HCT116 (cell line): ENCODE measurements around the gene S1PR1. TPM values are rescaled to one million over a fixed set of nuclear protein-coding genes. Genes with fewer than 3 reads are reported as not detected.

Source experiments
- ATAC-seq: fragments of 200-7000 bp; cut with Tn5 transposase; 2 replicates; pipeline ENCODE4 v1.9.1; 2020; ENCODE audit warnings: mild to moderate bottlenecking, moderate library complexity
- BruUV-seq: library from RNA; stranded (reverse); fragments of 400-500 nt; replicated peaks from 2 replicates; lab custom pipeline; 2021; lab: Mats Ljungman, UMichigan
- CTCF ChIA-PET: fragments of 300-600 bp; sonication (Branson Sonifier 250); formaldehyde crosslinking; loops from one replicate; lab custom pipeline; 2021; ENCODE audit warnings: antibody characterized with exemption; lab: Charles Lee
- POLR2A ChIA-PET: fragments of 300-600, 350-600 bp; sonication (Branson Sonifier 250); formaldehyde crosslinking; loops from one replicate; lab custom pipeline; 2021; ENCODE audit warnings: antibody characterized with exemption; lab: Charles Lee
- RAD21 ChIA-PET, 2 experiments: fragments of 300-600 bp; sonication (Branson Sonifier 250); formaldehyde crosslinking; loops; one replicate each; lab custom pipeline; 2023; ENCODE audit warnings: low total read pairs in 2 of 2; ENCODE audit not compliant: uncharacterized antibody in 2 of 2, unreplicated experiment in 2 of 2, low non-redundant PET in 1 of 2; lab: Charles Lee
- DNase-seq: peaks from one replicate; pipeline ENCODE4 v3.0.0-alpha.2; 2010; ENCODE audit warnings: low read depth, low spot score
- H2AFZ ChIP-seq: fragments of 200-600 bp; shearing (Covaris generic), sonication (generic); 2 replicates; pipeline ENCODE4 v1.6.1; 2017; ENCODE audit warnings: low read depth, mixed run types, mixed read lengths, antibody characterized with exemption, low read length; ENCODE audit not compliant: poor library complexity, severe bottlenecking
- H3K27ac ChIP-seq: 2 replicates; pipeline ENCODE4 v1.5.1; 2012; ENCODE audit warnings: low read depth, low read length
- H3K27me3 ChIP-seq: fragments of 200-600 bp; sonication (generic); 2 replicates; pipeline ENCODE4 v1.6.1; 2016; ENCODE audit warnings: mixed run types, low read length, mixed read lengths; ENCODE audit not compliant: insufficient read depth
- H3K36me3 ChIP-seq, 2 experiments: fragments of 200-500 bp in 1 of 2; fragments of 200-600 bp in 1 of 2; sonication (Bioruptor generic) in 1 of 2; sonication (generic) in 1 of 2; 2 replicates each; pipeline versions ENCODE4 v1.5.1 to v1.6.1; 2014 to 2016; ENCODE audit warnings: low read length in 2 of 2, inconsistent platforms in 1 of 2, mixed read lengths in 1 of 2, mixed run types in 1 of 2; ENCODE audit not compliant: insufficient read depth in 2 of 2, control insufficient read depth in 1 of 2
- H3K4me1 ChIP-seq, 2 experiments: fragments of 200-600 bp in 1 of 2; sonication (generic) in 1 of 2; 2 replicates each; pipeline versions ENCODE4 v1.5.1 to v1.6.1; 2012 to 2017; ENCODE audit warnings: low read length in 2 of 2, inconsistent platforms in 1 of 2, mild to moderate bottlenecking in 1 of 2, mixed read lengths in 1 of 2, mixed run types in 1 of 2, moderate library complexity in 1 of 2; ENCODE audit not compliant: insufficient read depth in 2 of 2, control insufficient read depth in 1 of 2
- H3K4me2 ChIP-seq: fragments of 200-600 bp; sonication (generic); 2 replicates; pipeline ENCODE4 v1.6.1; 2017; ENCODE audit warnings: mixed run types, low read length, mixed read lengths
- H3K4me3 ChIP-seq, 2 experiments: fragments of 200-600 bp in 1 of 2; sonication (generic) in 1 of 2; replicated peaks in 1 of 2; 2 replicates each; pipeline ENCODE4 v1.5.1; 2011 to 2016; ENCODE audit warnings: low read length in 2 of 2, control low read depth in 1 of 2, low read depth in 1 of 2, mild to moderate bottlenecking in 1 of 2, mixed read lengths in 1 of 2, mixed run types in 1 of 2
- H3K79me2 ChIP-seq: fragments of 200-600 bp; sonication (generic); 2 replicates; pipeline ENCODE4 v1.6.1; 2017; ENCODE audit warnings: mild to moderate bottlenecking, mixed run types, low read length, moderate library complexity, mixed read lengths; ENCODE audit not compliant: insufficient read depth
- H3K9ac ChIP-seq: fragments of 200-600 bp; sonication (generic); 2 replicates; pipeline ENCODE4 v1.6.1; 2016; ENCODE audit warnings: low read length, mixed read lengths
- H3K9me2 ChIP-seq: fragments of 200-600 bp; sonication (generic), shearing (Covaris generic); 2 replicates; pipeline ENCODE4 v1.6.1; 2017; ENCODE audit warnings: mixed run types, mild to moderate bottlenecking, moderate library complexity; ENCODE audit not compliant: insufficient read depth
- H3K9me3 ChIP-seq, 2 experiments: fragments of 200-500 bp in 1 of 2; fragments of 200-600 bp in 1 of 2; sonication (Bioruptor generic) in 1 of 2; sonication (generic) in 1 of 2; 2 replicates each; pipeline ENCODE4 v1.6.1; 2014 to 2017; ENCODE audit warnings: low read length in 2 of 2, mixed read lengths in 2 of 2, inconsistent platforms in 1 of 2, low read depth in 1 of 2, mild to moderate bottlenecking in 1 of 2, mixed run types in 1 of 2, moderate library complexity in 1 of 2; ENCODE audit not compliant: control insufficient read depth in 1 of 2, insufficient read depth in 1 of 2
- H4K20me1 ChIP-seq: fragments of 200-600 bp; sonication (generic), shearing (Covaris generic); 2 replicates; pipeline ENCODE4 v1.6.1; 2017; ENCODE audit warnings: mixed run types, mild to moderate bottlenecking, moderate library complexity; ENCODE audit not compliant: insufficient read depth
- ATF3 ChIP-seq: IDR thresholded peaks from 2 replicates; pipeline ENCODE4 v1.6.1; 2012
- CBX3 ChIP-seq: IDR thresholded peaks from 2 replicates; pipeline ENCODE4 v1.6.1; 2012; ENCODE audit warnings: low read depth
- CEBPB ChIP-seq: IDR thresholded peaks from 2 replicates; pipeline ENCODE4 v1.6.1; 2012; ENCODE audit warnings: low read depth
- CTCF ChIP-seq, 3 experiments: fragments of 200-600 bp in 1 of 3; sonication (generic) in 1 of 3; IDR thresholded peaks in 2 of 3; conservative IDR thresholded peaks in 1 of 3; 2 replicates each; pipeline ENCODE4 v1.5.1; 2012 to 2017; ENCODE audit warnings: low read depth in 2 of 3, low read length in 2 of 3, antibody characterized with exemption in 1 of 3, borderline replicate concordance in 1 of 3, control low read depth in 1 of 3, mild to moderate bottlenecking in 1 of 3, mixed read lengths in 1 of 3, mixed run types in 1 of 3, moderate library complexity in 1 of 3; ENCODE audit not compliant: insufficient read depth in 1 of 3
- EGR1 ChIP-seq: IDR thresholded peaks from 2 replicates; pipeline ENCODE4 v1.6.1; 2012; ENCODE audit warnings: low read depth
- ELF1 ChIP-seq: IDR thresholded peaks from 2 replicates; pipeline ENCODE4 v1.6.1; 2012; ENCODE audit warnings: low read depth, borderline replicate concordance
- EZH2phosphoT487 ChIP-seq: fragments of 200-600 bp; IDR thresholded peaks from 2 replicates; pipeline ENCODE4 v1.6.1; 2018; ENCODE audit warnings: antibody characterized with exemption, borderline replicate concordance
- JUND ChIP-seq: IDR thresholded peaks from 2 replicates; pipeline ENCODE4 v1.6.1; 2012
- POLR2AphosphoS5 ChIP-seq: IDR thresholded peaks from 2 replicates; pipeline ENCODE4 v1.6.1; 2011; ENCODE audit warnings: mild to moderate bottlenecking, low read depth, low read length, moderate library complexity
- RAD21 ChIP-seq: IDR thresholded peaks from 2 replicates; pipeline ENCODE4 v1.6.1; 2012; ENCODE audit warnings: low read depth, mild to moderate bottlenecking
- SIN3A ChIP-seq: IDR thresholded peaks from 2 replicates; pipeline ENCODE4 v1.6.1; 2012; ENCODE audit warnings: low read depth
- SRF ChIP-seq: IDR thresholded peaks from 2 replicates; pipeline ENCODE4 v1.6.1; 2012; ENCODE audit warnings: low read depth
- TCF7L2 ChIP-seq: IDR thresholded peaks from 2 replicates; pipeline ENCODE4 v1.7.0; 2011; ENCODE audit warnings: borderline replicate concordance, inconsistent platforms; ENCODE audit not compliant: insufficient read depth, insufficient read length; ENCODE audit errors: extremely low read depth
- ZBTB33 ChIP-seq: IDR thresholded peaks from 2 replicates; pipeline ENCODE4 v1.6.1; 2011; ENCODE audit warnings: mild to moderate bottlenecking, low read length, moderate library complexity; ENCODE audit not compliant: insufficient replicate concordance; ENCODE audit errors: extremely low read depth
- ZFX ChIP-seq: fragments of 450-650 bp; IDR thresholded peaks from 2 replicates; pipeline ENCODE4 v1.6.1; 2017
- ZNF274 ChIP-seq: fragments of 200-500 bp; sonication (Bioruptor generic); IDR thresholded peaks from 2 replicates; pipeline ENCODE4 v1.6.1; 2014; ENCODE audit warnings: mild to moderate bottlenecking, low read depth, low read length, inconsistent platforms
- intact Hi-C: fragments of 100-400 bp; cut with micrococcal nuclease; formaldehyde crosslinking; loops from 2 replicates; pipeline ENCODE4 v1.10.0; 2022
- total RNA-seq: library from RNA; stranded (reverse); gene quantifications from one replicate; pipeline ENCODE4 v1.2.1, GENCODE V29; 2021; ENCODE audit not compliant: unreplicated experiment

The S1PR1 gene
- total RNA-seq, 1 experiment from 2014 or later = 0.61 TPM

- no peak for TF ChIP-seq SRF
- TF ChIP-seq ZNF274 = no peak
- no peak for TF ChIP-seq CTCF (IDR thresholded peaks at IDR 0.05 in 2 of 3, conservative IDR thresholded peaks at IDR 0.05 in 1 of 3; ENCODE audit: borderline replicate concordance in 1 of 3, insufficient read depth in 1 of 3, low read depth in 2 of 3, low read length in 2 of 3)
- no peak for TF ChIP-seq ELF1
- TF ChIP-seq RAD21 = no peak
- no peak for TF ChIP-seq JUND
- no peak for TF ChIP-seq TCF7L2
- no peak for TF ChIP-seq SIN3A
- no peak for TF ChIP-seq CBX3
- TF ChIP-seq EGR1 = no peak
- TF ChIP-seq ATF3 = no peak
- TF ChIP-seq ZBTB33 = no peak
- TF ChIP-seq POLR2AphosphoS5 = no peak
- TF ChIP-seq EZH2phosphoT487 = no peak
- no peak for TF ChIP-seq CEBPB
- no peak for TF ChIP-seq ZFX
- TF ChIP-seq, all 23 proteins: peak for 0
- Histone ChIP-seq H3K9me3 (no peaks in the 10 kb centered on the region), H3K4me3 (no peak overlapping the region), H3K36me3 (no peaks in the 10 kb centered on the region), H4K20me1 (no peaks in the 10 kb centered on the region; the same call in 1 of the 2 replicates), H3K27ac (no peak overlapping the region), H2AFZ (no peak overlapping the region), H3K4me2 (no peak overlapping the region), H3K4me1 (no peaks in the 10 kb centered on the region), H3K9ac (no peak overlapping the region), H3K27me3 (no peaks in the 10 kb centered on the region), H3K9me2 (no peaks in the 10 kb centered on the region), H3K79me2 (no peaks in the 10 kb centered on the region)
- RAD21 ChIA-PET = no interaction called here
- POLR2A ChIA-PET = no interaction called here
- CTCF ChIA-PET = interaction anchor here (2.3 kb wide), 1 partner anchor 11 kb away, joined by 7 read pairs; no protein-coding TSS in a partner anchor
- no TSS peak for BruUV-seq
- intact Hi-C loops = no loop called here
- ATAC-seq (no peak), DNase-seq (no peak)
Measured at GRCh38 chr1:101227837-101228236, 9.0 kb upstream of the S1PR1 start.
